Esophagus squamous epithelium (tissue), 5 donors: Measurements from ENCODE around the gene SELENOV. TPM values are rescaled to one million over a fixed set of nuclear protein-coding genes. Genes with fewer than 3 reads are reported as not detected.

Source experiments
- DNase-seq: peaks from one replicate; lab custom pipeline; 2025; lab: John Stamatoyannopoulos, UW
- H3K27ac ChIP-seq, 4 donors: fragments of 200-600 bp; sonication (generic); one replicate each; pipeline ENCODE4 v1.5.1; 2016 to 2019; ENCODE audit warnings: mild to moderate bottlenecking in 1 of 4
- H3K27me3 ChIP-seq, 4 donors: fragments of 200-600 bp; sonication (generic); 1 replicate in 3 of 4; 2 replicates in 1 of 4; pipeline versions ENCODE4 v1.5.1 to v1.6.0; 2017 to 2021; ENCODE audit warnings: antibody characterized with exemption in 1 of 4
- H3K36me3 ChIP-seq, 3 donors: fragments of 200-600 bp; sonication (generic); one replicate each; pipeline ENCODE4 v1.5.1; 2016 to 2019
- H3K4me1 ChIP-seq, 3 donors: fragments of 200-600 bp; sonication (generic); one replicate each; pipeline ENCODE4 v1.5.1; 2017 to 2019
- H3K4me3 ChIP-seq, 4 donors: fragments of 200-600 bp; sonication (generic); 1 replicate in 3 of 4; 2 replicates in 1 of 4; pipeline ENCODE4 v1.5.1; 2016 to 2019; ENCODE audit warnings: mild to moderate bottlenecking in 2 of 4, moderate library complexity in 1 of 4
- H3K9me3 ChIP-seq, 3 donors: fragments of 200-600 bp; sonication (generic); one replicate each; pipeline ENCODE4 v1.5.1; 2016 to 2019
- POLR2A ChIP-seq, 4 donors: fragments of 450-650 bp; IDR thresholded peaks; one replicate each; pipeline ENCODE4 v1.6.1; 2017; ENCODE audit warnings: antibody characterized with exemption in 4 of 4, mild to moderate bottlenecking in 4 of 4, moderate library complexity in 3 of 4
- WGBS, 2 donors: methylation state at CpG; one replicate each; pipeline ENCODE4 v1.1.5; 2018; 5-methylcytosine and 5-hydroxymethylcytosine counted together
- intact Hi-C: fragments of 100-400 bp; cut with DNase I; formaldehyde crosslinking; loops from one replicate; pipeline ENCODE4 v1.15.0; 2022
- total RNA-seq, 4 donors: library from RNA; depleted of rRNA; stranded (reverse); fragments of >200 nt; gene quantifications; one replicate each; pipeline ENCODE4 v1.1.0, GENCODE V29; 2016
- TF ChIP-seq, protein P1 (sequence below), 6 experiments: fragments of 450-650 bp in 4 of 6; fragments of 200-600 bp in 2 of 6; sonication (generic) in 2 of 6; IDR thresholded peaks; one replicate each; pipeline ENCODE4 v1.5.1; 2016 to 2019; ENCODE audit warnings: antibody characterized with exemption in 6 of 6, mild to moderate bottlenecking in 4 of 6, moderate library complexity in 4 of 6
- donor health status: DM: yes; HTN: yes; CAD: no.

The SELENOV gene
- total RNA-seq, 4 donors from 2014 or later, result not detected

DNA sequence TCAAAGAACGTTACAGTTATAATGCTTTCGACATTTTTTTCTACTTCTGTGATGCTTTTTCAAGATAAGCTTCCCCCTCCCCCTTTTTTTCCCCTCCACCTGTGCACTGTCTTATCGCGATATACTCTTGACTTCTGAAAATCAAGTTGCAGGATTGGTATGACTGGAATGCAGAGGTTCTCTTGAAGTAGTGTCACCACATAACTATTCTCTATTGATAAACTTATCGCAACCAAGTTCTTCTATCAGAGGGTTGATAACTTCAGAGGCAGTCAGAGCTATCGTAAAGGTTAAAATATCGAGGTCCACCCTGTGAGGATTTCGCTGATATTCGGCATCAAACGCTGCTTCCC lies 24.2 kb downstream of the SELENOV start:
- H3K27ac ChIP-seq, result peak overlapping the region; percentile 92 to 99 (median 96)
- H3K9me3 ChIP-seq, result no peaks in the 10 kb centered on the region
- H3K4me3 ChIP-seq, result peak overlapping the region; percentile 75 to 91 (median 89)
- no peaks in the 10 kb centered on the region for H3K27me3 ChIP-seq
- intact Hi-C loops, result loop anchor here (10.0 kb wide), 2 partner anchors 64 to 104 kb away; partner anchors contain the start of gene RPS16
- H3K36me3 ChIP-seq, result no peaks in the 10 kb centered on the region
- 3 to 4% methylated on average over 7 to 10 of the region's 10 CpGs for WGBS, 2 donors
- no peak for DNase-seq
- TF ChIP-seq, protein P1, sequence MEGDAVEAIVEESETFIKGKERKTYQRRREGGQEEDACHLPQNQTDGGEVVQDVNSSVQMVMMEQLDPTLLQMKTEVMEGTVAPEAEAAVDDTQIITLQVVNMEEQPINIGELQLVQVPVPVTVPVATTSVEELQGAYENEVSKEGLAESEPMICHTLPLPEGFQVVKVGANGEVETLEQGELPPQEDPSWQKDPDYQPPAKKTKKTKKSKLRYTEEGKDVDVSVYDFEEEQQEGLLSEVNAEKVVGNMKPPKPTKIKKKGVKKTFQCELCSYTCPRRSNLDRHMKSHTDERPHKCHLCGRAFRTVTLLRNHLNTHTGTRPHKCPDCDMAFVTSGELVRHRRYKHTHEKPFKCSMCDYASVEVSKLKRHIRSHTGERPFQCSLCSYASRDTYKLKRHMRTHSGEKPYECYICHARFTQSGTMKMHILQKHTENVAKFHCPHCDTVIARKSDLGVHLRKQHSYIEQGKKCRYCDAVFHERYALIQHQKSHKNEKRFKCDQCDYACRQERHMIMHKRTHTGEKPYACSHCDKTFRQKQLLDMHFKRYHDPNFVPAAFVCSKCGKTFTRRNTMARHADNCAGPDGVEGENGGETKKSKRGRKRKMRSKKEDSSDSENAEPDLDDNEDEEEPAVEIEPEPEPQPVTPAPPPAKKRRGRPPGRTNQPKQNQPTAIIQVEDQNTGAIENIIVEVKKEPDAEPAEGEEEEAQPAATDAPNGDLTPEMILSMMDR (IDR thresholded peaks at IDR 0.05), result no peak
- TF ChIP-seq POLR2A (IDR thresholded peaks at IDR 0.05), result no peak
- peaks cover 0 to 28% (median 6%) of the 10 kb centered on the region in 3 donors for H3K4me1 ChIP-seq

DNA sequence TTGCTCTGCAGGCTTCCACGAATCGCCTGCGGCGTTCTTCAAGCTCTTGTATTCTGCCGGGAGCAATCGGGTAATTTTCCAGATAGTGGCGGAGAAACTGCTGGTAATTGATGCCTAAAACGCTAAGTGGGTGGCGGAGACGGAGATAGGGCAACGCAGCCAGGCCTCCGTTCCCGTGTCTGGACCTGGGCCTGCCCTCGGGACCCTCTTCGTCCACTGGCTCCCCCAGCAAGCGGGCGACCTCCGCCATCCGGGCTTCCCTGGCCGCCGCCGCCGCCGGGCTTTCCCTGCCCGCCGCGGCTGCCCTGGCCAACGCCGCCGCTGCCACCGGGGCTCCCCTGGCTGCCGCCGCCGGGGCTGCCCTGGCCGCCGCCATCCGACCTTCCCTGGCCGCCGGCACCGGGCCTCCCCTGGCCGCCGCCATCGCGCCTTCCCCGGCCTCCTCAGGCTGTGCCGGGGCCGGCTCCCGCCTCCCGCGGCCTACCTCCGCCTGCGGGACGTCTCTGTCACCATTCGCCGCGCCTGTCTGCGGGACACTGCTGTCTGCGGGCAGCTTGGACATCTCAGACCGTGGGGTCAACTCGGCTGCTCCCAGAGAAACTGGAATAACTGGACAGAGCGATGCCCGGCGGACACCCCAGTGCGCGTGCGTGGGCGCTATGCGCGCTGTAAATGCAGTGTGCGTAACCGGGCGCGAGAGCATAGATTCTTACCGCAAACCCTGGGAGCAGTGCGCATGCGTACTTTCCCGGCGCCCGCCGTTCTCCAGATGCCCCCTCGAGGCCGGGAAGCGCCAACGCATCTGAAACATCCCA lies 24.8 kb downstream of the SELENOV start, which contains the start of gene EID2:
TSS of gene EID2 (minus strand) at position 644 of the 815 bp plus-strand sequence. CDS start at position 562, 82 bp downstream.
- DNase-seq, result peak; percentile 64
- Histone ChIP-seq H3K36me3 (no peaks in the 10 kb centered on the region), H3K27ac (peak within 1 kb of the TSS; percentile 92 to 99 (median 96)), H3K9me3 (no peaks in the 10 kb centered on the region), H3K4me3 (peak within 1 kb of the TSS; percentile 75 to 91 (median 89)), H3K4me1 (peaks cover 0 to 28% (median 6%) of the 10 kb centered on the region in 3 donors), H3K27me3 (no peaks in the 10 kb centered on the region)
- intact Hi-C loops, result loop anchor here (10.0 kb wide), 2 partner anchors 65 to 105 kb away; partner anchors contain the start of gene RPS16
- TF ChIP-seq, protein P1 (IDR thresholded peaks at IDR 0.05), result peak; percentile 80 to 99 (median 88)
- TF ChIP-seq POLR2A (IDR thresholded peaks at IDR 0.05), result peak in 3 of 4 donors; percentile 58 to 84 (median 64)
- whole genome bisulfite sequencing, 2 donors, result 0% methylated on average over 1 to 8 of the region's 84 CpGs

DNA sequence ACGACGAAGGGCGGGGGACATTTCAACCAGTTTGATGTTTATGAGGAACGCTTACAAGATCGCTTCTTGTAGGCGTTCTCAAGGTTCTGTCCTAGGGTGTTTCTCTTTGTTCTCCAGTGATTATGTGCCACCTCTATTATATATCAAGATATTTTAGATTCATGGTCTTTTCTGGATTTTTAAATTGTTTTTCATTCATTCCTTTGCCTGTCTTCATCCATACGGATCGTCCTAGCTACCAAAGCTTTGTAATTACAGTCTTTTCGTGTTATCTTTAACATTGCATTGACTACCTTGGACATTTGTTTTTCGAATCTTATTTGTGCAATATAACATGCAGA lies 25.4 kb downstream of the SELENOV start:
- intact Hi-C loops, result no loop called here
- no peak for TF ChIP-seq POLR2A (IDR thresholded peaks at IDR 0.05)
- TF ChIP-seq, protein P1 (IDR thresholded peaks at IDR 0.05), result no peak
- Histone ChIP-seq H3K27me3 (peaks cover 0 to 2% (median 0%) of the 10 kb centered on the region in 4 donors), H3K9me3 (no peaks in the 10 kb centered on the region), H3K4me3 (peak overlapping the region in 3 of 4 donors; percentile 75 to 91 (median 87)), H3K27ac (peak overlapping the region; percentile 92 to 99 (median 96)), H3K4me1 (peaks cover 0 to 28% (median 6%) of the 10 kb centered on the region in 3 donors), H3K36me3 (no peaks in the 10 kb centered on the region)
- 3 to 4% methylated on average over 10 of the region's 10 CpGs for WGBS, 2 donors
- no peak for DNase-seq

DNA sequence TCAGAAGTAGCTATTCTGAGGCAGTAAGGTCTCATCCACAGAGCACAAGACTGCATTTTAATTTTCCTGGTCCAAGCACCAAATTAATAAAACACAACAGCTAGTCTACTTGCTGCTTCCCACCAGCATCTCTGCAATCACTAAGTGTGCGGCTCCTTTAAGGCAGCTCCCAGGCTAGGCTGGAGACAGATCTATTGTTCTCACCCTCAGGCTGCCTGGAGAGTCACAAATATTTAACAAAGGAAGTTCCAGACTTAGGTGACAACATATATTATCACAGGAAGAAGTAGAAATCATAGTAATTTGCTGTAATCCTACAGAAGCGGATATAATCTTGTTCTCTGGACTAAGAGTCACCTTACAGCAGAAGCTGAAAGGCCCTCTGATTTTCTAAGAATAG lies 27.3 kb downstream of the SELENOV start:
- Histone ChIP-seq H3K9me3 (no peaks in the 10 kb centered on the region), H3K27ac (no peak overlapping the region), H3K27me3 (peaks cover 0 to 4% (median 0%) of the 10 kb centered on the region in 4 donors), H3K4me1 (peaks cover 0 to 28% (median 6%) of the 10 kb centered on the region in 3 donors), H3K36me3 (no peaks in the 10 kb centered on the region), H3K4me3 (no peak overlapping the region)
- 55 to 58% methylated on average over 2 of the region's 2 CpGs for WGBS, 2 donors
- no peak for DNase-seq
- TF ChIP-seq, protein P1 (IDR thresholded peaks at IDR 0.05), result no peak
- no peak for TF ChIP-seq POLR2A (IDR thresholded peaks at IDR 0.05)
- intact Hi-C loops, result no loop called here

DNA sequence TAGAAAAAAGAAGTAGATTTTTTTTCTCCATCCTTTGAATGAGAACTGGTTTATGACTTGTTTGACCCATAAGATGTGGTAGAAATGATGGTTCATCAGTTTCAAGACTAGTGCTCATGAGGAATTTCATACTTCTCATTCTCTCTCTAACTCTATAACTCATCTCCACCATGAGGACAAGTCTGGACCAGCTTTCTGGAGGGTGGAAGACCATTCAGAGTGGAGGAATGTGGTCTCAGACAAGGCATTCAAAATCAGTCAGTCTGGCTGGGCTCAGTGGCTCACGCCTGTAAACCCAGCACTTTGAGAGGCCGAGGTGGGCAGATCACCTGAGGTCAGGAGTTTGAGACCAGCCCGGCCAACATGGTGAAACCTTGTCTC lies 28.5 kb downstream of the SELENOV start:
- H3K4me1 ChIP-seq, result peaks cover 0 to 18% (median 6%) of the 10 kb centered on the region in 3 donors
- no peak for DNase-seq
- H3K9me3 ChIP-seq, result no peaks in the 10 kb centered on the region
- H3K36me3 ChIP-seq, result no peaks in the 10 kb centered on the region
- WGBS, 2 donors, result 81 to 83% methylated on average over 2 to 3 of the region's 3 CpGs
- peaks cover 0 to 4% (median 0%) of the 10 kb centered on the region in 4 donors for H3K27me3 ChIP-seq
- intact Hi-C loops, result no loop called here
- H3K27ac ChIP-seq, result no peak overlapping the region
- TF ChIP-seq POLR2A (IDR thresholded peaks at IDR 0.05), result no peak
- TF ChIP-seq, protein P1 (IDR thresholded peaks at IDR 0.05), result no peak
- H3K4me3 ChIP-seq, result no peak overlapping the region
